GM12892 (cell line): ENCODE results near the gene TIGD3.

Experiments
- POLR2A ChIP-seq: IDR thresholded peaks from 2 replicates; pipeline ENCODE4 v1.6.1; 2011; ENCODE audit warnings: low read depth, low read length, control low read depth
- POLR2AphosphoS5 ChIP-seq: IDR thresholded peaks from 2 replicates; pipeline ENCODE4 v1.6.1; 2011; ENCODE audit warnings: low read depth, low read length, control low read depth
- TAF1 ChIP-seq: IDR thresholded peaks from 2 replicates; pipeline ENCODE4 v1.6.1; 2011; ENCODE audit warnings: low read depth, mild to moderate bottlenecking, control low read depth, low read length, borderline replicate concordance

GRCh38 chr11:65401803-65402248 is 47.3 kb downstream of the TIGD3 start:
- no peak for TF ChIP-seq POLR2A
- no peak for TF ChIP-seq TAF1
- no peak for TF ChIP-seq POLR2AphosphoS5
